WI38 (cell line): ENCODE measurements around the gene MTMR12.

Experiments used
- H3K4me3 ChIP-seq: 2 replicates; pipeline ENCODE4 v1.5.1; 2011; ENCODE audit warnings: low read depth, mild to moderate bottlenecking, control low read depth, low read length
- CTCF ChIP-seq: IDR thresholded peaks from 2 replicates; pipeline ENCODE4 v1.5.1; 2012; ENCODE audit warnings: low read depth, mild to moderate bottlenecking, control low read depth, low read length

MTMR12 gene

GRCh38 chr5:32270946-32271345 lies 41.8 kb downstream of the MTMR12 start:
- H3K4me3 ChIP-seq: no peak overlapping the region
- no peak for TF ChIP-seq CTCF

GRCh38 chr5:32270178-32270577 lies 42.6 kb downstream of the MTMR12 start:
- TF ChIP-seq CTCF: no peak
- no peak overlapping the region for H3K4me3 ChIP-seq

- H3K4me3 ChIP-seq: no peak overlapping the region
- no peak for TF ChIP-seq CTCF
Observed at GRCh38 chr5:32265902-32266301, 46.8 kb downstream of the MTMR12 start.

- H3K4me3 ChIP-seq: no peak overlapping the region
- TF ChIP-seq CTCF: no peak
Observed at GRCh38 chr5:32264957-32265572, 47.7 kb downstream of the MTMR12 start.

- H3K4me3 ChIP-seq: no peak overlapping the region
- TF ChIP-seq CTCF: no peak
Observed at GRCh38 chr5:32263684-32264083, 49.1 kb downstream of the MTMR12 start.

- H3K4me3 ChIP-seq: no peak overlapping the region
- no peak for TF ChIP-seq CTCF
Observed at GRCh38 chr5:32261198-32261597, 51.5 kb downstream of the MTMR12 start.

- no peak for TF ChIP-seq CTCF
- no peak overlapping the region for H3K4me3 ChIP-seq
Observed at GRCh38 chr5:32259033-32259432, 53.7 kb downstream of the MTMR12 start.
